Measurements from ENCODE around the gene MAST2. TPM values are rescaled to one million over a fixed set of nuclear protein-coding genes. Genes with fewer than 3 reads are reported as not detected.

MAST2 gene
- total and polyA plus RNA-seq, 2 donors (not counting 3 experiments of a cell fraction or from before 2014, with no cell fraction given): 25.0 to 41.2 TPM

GRCh38 chr1:46011121-46011695, 207.8 kb downstream of the MAST2 start:
- Histone ChIP-seq H3K27me3 (ENCODE audit: control insufficient read depth in 2 of 2, insufficient read depth in 2 of 2, low read length in 2 of 2) (no peaks in the 10 kb centered on the region), H3K9me3 (replicated peaks; ENCODE audit: control insufficient read depth, insufficient read depth, low read length) (no peaks in the 10 kb centered on the region), H3K79me2 (ENCODE audit: control insufficient read depth, insufficient read depth, low read length) (no peaks in the 10 kb centered on the region), H4K20me1 (replicated peaks; ENCODE audit: control insufficient read depth, extremely low read depth, insufficient read depth, low read length) (no peaks in the 10 kb centered on the region), H3K27ac (ENCODE audit: insufficient read depth, low read depth, low read length) (no peak overlapping the region), H3K4me3 (replicated peaks in 1 of 3; ENCODE audit: insufficient read depth in 1 of 3, low read depth in 1 of 3, low read length in 3 of 3) (no peak overlapping the region), H3K9ac (replicated peaks; ENCODE audit: extremely low read depth, insufficient read depth, low read length) (no peak overlapping the region), H3K4me1 (ENCODE audit: control insufficient read depth, extremely low read depth, insufficient read depth, low read length) (no peaks in the 10 kb centered on the region), H3K9me1 (replicated peaks; ENCODE audit: control insufficient read depth, extremely low read depth, insufficient read depth, low read length) (no peaks in the 10 kb centered on the region), H3K4me2 (ENCODE audit: insufficient read depth, low read length) (no peak overlapping the region), H2AFZ (ENCODE audit: low read depth, low read length) (no peak overlapping the region), H3K36me3 (ENCODE audit: control insufficient read depth in 2 of 2, extremely low read depth in 1 of 2, insufficient read depth in 2 of 2, low read length in 2 of 2) (peaks cover 2 to 12% of the 10 kb centered on the region in 2 experiments)
- intact Hi-C loops (cut with micrococcal nuclease): no loop called here
- BruUV-seq (replicated peaks): no TSS peak
- no peak for DNase-seq (ENCODE audit: low read depth, low spot score)
- dilution Hi-C loops (cut with MboI; ENCODE audit: extremely low pct_ligation_motif_present, low sequenced_read_pairs): no loop called here
- CTCF ChIA-PET: no interaction called here
- no peak for FAIRE-seq
- no peak for TF ChIP-seq EZH2 (IDR thresholded peaks at IDR 0.05; ENCODE audit: borderline replicate concordance, low read depth, low read length, severe bottlenecking)
- TF ChIP-seq POLR2A (IDR thresholded peaks at IDR 0.05; ENCODE audit: low read depth, low read length): no peak
- no peak for TF ChIP-seq CTCF (IDR thresholded peaks at IDR 0.05; ENCODE audit: extremely low read depth in 1 of 2, insufficient read depth in 1 of 2, low read depth in 1 of 2, low read length in 2 of 2)
- TF ChIP-seq, protein P1, sequence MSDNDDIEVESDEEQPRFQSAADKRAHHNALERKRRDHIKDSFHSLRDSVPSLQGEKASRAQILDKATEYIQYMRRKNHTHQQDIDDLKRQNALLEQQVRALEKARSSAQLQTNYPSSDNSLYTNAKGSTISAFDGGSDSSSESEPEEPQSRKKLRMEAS (IDR thresholded peaks at IDR 0.05; ENCODE audit: insufficient read depth, insufficient read length): no peak
- POLR2A ChIA-PET: no interaction called here

DNA sequence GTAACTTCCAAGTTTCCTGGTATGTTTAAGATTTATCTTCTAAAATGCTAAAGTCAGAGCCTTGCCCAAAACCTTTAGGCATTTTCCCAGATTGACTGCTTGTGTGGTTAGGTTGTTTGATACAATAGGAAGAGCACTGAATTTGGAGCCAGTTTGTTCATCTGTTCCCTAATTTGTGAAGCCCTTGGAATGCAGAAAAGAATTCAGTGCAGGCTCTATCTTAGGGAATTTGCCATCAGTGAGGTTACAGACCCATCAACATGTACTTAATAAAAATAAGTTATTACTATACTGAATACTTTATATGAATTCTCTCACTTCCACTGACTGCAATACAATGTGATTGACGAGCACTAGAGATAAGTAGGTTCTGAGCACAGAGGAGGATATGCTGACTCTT, 208.8 kb downstream of the MAST2 start:
- DNase-seq (ENCODE audit: low read depth, low spot score) (no peak), FAIRE-seq (no peak)
- Histone ChIP-seq H3K27me3 (ENCODE audit: control insufficient read depth in 2 of 2, insufficient read depth in 2 of 2, low read length in 2 of 2) (no peaks in the 10 kb centered on the region), H3K9ac (replicated peaks; ENCODE audit: extremely low read depth, insufficient read depth, low read length) (no peak overlapping the region), H3K9me3 (replicated peaks; ENCODE audit: control insufficient read depth, insufficient read depth, low read length) (no peaks in the 10 kb centered on the region), H3K4me3 (replicated peaks in 1 of 3; ENCODE audit: insufficient read depth in 1 of 3, low read depth in 1 of 3, low read length in 3 of 3) (no peak overlapping the region), H3K36me3 (ENCODE audit: control insufficient read depth in 2 of 2, extremely low read depth in 1 of 2, insufficient read depth in 2 of 2, low read length in 2 of 2) (peaks cover 2 to 8% of the 10 kb centered on the region in 2 experiments), H3K27ac (ENCODE audit: insufficient read depth, low read depth, low read length) (no peak overlapping the region), H3K4me2 (ENCODE audit: insufficient read depth, low read length) (no peak overlapping the region), H3K9me1 (replicated peaks; ENCODE audit: control insufficient read depth, extremely low read depth, insufficient read depth, low read length) (no peaks in the 10 kb centered on the region), H4K20me1 (replicated peaks; ENCODE audit: control insufficient read depth, extremely low read depth, insufficient read depth, low read length) (no peaks in the 10 kb centered on the region), H3K79me2 (ENCODE audit: control insufficient read depth, insufficient read depth, low read length) (no peaks in the 10 kb centered on the region), H3K4me1 (ENCODE audit: control insufficient read depth, extremely low read depth, insufficient read depth, low read length) (no peaks in the 10 kb centered on the region), H2AFZ (ENCODE audit: low read depth, low read length) (no peak overlapping the region)
- no TSS peak for BruUV-seq (replicated peaks)
- TF ChIP-seq CTCF (IDR thresholded peaks at IDR 0.05; ENCODE audit: extremely low read depth in 1 of 2, insufficient read depth in 1 of 2, low read depth in 1 of 2, low read length in 2 of 2): no peak
- no peak for TF ChIP-seq MYC (IDR thresholded peaks at IDR 0.05; ENCODE audit: low read depth, low read length)
- TF ChIP-seq POLR2AphosphoS5 (IDR thresholded peaks at IDR 0.05; ENCODE audit: insufficient read depth, low read depth, low read length): no peak
- no peak for TF ChIP-seq GATA2 (IDR thresholded peaks at IDR 0.05; ENCODE audit: insufficient read depth, insufficient read length, low read depth, low read length)
- TF ChIP-seq JUN (IDR thresholded peaks at IDR 0.05; ENCODE audit: borderline replicate concordance, insufficient read depth, insufficient read length, low read depth): no peak
- no peak for TF ChIP-seq POLR2A (IDR thresholded peaks at IDR 0.05; ENCODE audit: low read depth, low read length)
- no peak for TF ChIP-seq FOS (IDR thresholded peaks at IDR 0.05; ENCODE audit: borderline replicate concordance, insufficient read depth, low read length)
- TF ChIP-seq, protein P1 (IDR thresholded peaks at IDR 0.05; ENCODE audit: insufficient read depth, insufficient read length): no peak
- no peak for TF ChIP-seq EZH2 (IDR thresholded peaks at IDR 0.05; ENCODE audit: borderline replicate concordance, low read depth, low read length, severe bottlenecking)
- intact Hi-C loops (cut with micrococcal nuclease) (no loop called here), dilution Hi-C loops (cut with MboI; ENCODE audit: extremely low pct_ligation_motif_present, low sequenced_read_pairs) (no loop called here)
- ChIA-PET CTCF (no interaction called here), POLR2A (no interaction called here)

Data from endothelial cell of umbilical vein (primary cell).